Gastrocnemius medialis (tissue), 4 donors: Measurements from ENCODE around the gene WNT9A.

Experiments used
- CTCF ChIP-seq, 5 experiments: fragments of 450-650 bp in 3 of 5; fragments of 200-600 bp in 2 of 5; sonication (generic) in 2 of 5; IDR thresholded peaks in 4 of 5; conservative IDR thresholded peaks in 1 of 5; 1 replicate in 4 of 5; 2 replicates in 1 of 5; pipeline ENCODE4 v1.5.1; 2016 to 2019; ENCODE audit warnings: antibody characterized with exemption in 5 of 5, mild to moderate bottlenecking in 3 of 5, moderate library complexity in 3 of 5
- POLR2A ChIP-seq, 2 donors: fragments of 450-650 bp; IDR thresholded peaks; one replicate each; pipeline ENCODE4 v1.6.1; 2017; ENCODE audit warnings: antibody characterized with exemption in 2 of 2, mild to moderate bottlenecking in 2 of 2, moderate library complexity in 2 of 2

GRCh38 chr1:227908359-227908758, 39.4 kb downstream of the WNT9A start:
- no peak for TF ChIP-seq CTCF (IDR thresholded peaks at IDR 0.05 in 4 of 5, conservative IDR thresholded peaks at IDR 0.05 in 1 of 5)
- TF ChIP-seq POLR2A (IDR thresholded peaks at IDR 0.05), result no peak
